IPS-NIHi11 (cell line): ENCODE data around the gene KCTD10.
"Not testable (repeated sequence)": the region's sequence is repeated elsewhere in the genome, so short reads cannot be mapped to it uniquely, and the experiment has no call there.

Experiments
- DNase-seq: peaks from one replicate; pipeline ENCODE4 v3.0.0; 2012; ENCODE audit warnings: mixed read lengths, low spot score

Gene KCTD10

DNA sequence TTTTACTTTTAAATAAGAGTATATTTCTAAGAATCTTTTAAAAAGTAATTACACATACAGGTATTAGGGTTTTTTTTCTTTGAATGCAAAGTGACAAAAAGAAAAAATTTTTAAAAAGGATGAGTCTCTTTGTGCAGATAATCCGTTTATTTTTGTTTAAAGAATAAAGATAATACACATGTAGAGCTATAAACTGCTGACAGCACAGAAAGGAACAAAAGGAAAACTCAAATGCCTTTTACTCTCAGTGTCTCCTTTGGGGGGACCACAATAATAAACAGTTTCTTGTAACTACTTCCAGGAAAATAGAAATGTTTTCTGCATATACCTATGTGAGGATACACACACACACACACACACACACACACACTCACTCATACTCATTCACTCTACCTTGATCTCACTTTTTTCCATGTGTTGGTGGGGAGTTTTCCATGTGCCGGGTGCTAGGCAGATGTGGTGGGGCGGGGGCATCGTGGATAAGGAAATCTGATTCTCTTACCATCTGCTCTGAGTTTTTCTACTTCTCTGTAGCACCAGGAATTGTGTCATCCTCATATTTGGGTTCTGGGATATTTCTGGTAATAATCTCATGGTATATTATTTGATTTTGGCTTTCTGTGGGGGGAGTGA, 58.1 kb downstream of the KCTD10 start:
- DNase-seq: no peak

DNA sequence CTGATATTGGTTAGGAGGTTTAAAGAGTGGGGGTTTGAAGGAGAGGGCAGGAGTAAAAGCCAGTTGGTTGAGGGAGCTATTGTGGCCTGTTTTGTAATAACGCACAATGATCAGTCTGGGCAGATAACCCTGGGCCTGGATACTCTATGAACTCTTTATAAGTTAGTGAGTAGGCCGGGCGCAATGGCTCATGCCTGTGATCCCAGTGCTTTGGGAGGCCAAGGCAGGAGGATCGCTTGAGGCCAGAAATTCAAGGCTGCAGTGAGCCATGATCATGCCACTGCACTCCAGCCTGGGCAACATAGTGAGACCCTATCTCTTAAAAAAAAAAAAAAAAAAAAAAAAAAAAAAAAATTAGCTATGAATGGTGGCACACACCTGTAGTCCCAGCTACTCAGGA, 71.0 kb downstream of the KCTD10 start:
- not testable (repeated sequence) for DNase-seq

DNA sequence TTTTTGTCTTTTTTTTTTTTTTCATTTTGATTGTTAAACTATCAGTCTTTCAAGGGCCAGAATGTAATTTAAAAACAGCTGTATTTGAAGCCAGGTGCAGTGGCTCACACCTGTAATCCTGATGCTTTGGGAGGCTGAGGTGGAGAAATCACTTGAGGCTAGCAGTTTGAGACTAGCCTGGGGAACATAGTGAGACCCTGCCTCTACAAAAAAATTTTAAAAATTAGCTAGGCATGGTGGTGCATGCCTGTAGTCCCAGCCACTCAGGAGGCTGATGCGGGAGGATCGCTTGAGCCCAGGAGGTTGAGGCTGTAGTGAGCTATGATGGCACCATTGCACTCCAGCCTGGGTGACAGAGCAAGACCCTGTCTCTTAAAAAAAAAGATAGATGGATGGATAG, 72.3 kb downstream of the KCTD10 start:
- not testable (repeated sequence) for DNase-seq
